Endothelial cell of umbilical vein (primary cell): Measurements from ENCODE around the gene ICE2.

Source experiments
- POLR2A ChIP-seq: IDR thresholded peaks from 2 replicates; pipeline ENCODE4 v1.6.1; 2012; ENCODE audit warnings: low read depth, mild to moderate bottlenecking, control low read depth, low read length
- POLR2AphosphoS5 ChIP-seq: IDR thresholded peaks from 2 replicates; pipeline ENCODE4 v1.6.1; 2012; ENCODE audit warnings: low read depth, mild to moderate bottlenecking, control low read depth, low read length, moderate library complexity; ENCODE audit not compliant: insufficient read depth
- TF ChIP-seq, protein P1 (sequence below), 2 donors: IDR thresholded peaks; 1 replicate in 1 of 2; 2 replicates in 1 of 2; pipeline ENCODE4 v1.5.1; 2011; ENCODE audit warnings: low read length in 2 of 2, mild to moderate bottlenecking in 2 of 2, moderate library complexity in 2 of 2, control low read depth in 1 of 2, inconsistent platforms in 1 of 2, low read depth in 1 of 2; ENCODE audit not compliant: insufficient read depth in 1 of 2; ENCODE audit errors: extremely low read depth in 1 of 2
- TF ChIP-seq, protein P2 (sequence below): IDR thresholded peaks from 2 replicates; pipeline ENCODE4 v1.6.1; 2011; ENCODE audit not compliant: insufficient read depth, insufficient read length

DNA sequence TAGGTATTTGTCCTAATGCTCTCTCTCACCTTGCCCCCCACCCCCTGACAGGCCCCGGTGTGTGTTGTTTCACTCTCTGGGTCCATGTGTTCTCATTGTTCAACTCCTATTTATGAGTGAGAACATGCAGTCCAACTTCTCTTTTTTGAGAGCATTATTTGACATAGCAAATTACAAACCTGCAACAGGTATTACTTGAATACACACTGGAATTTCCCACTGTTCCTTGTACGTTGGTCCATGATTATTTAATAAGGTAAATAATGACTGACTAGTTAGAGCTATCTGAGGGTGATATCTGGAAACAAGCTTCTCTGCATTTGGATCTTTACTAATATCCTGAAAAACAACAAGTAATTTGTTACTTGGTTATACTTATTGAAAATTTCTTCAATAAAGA is 24.1 kb downstream of the ICE2 start:
- TF ChIP-seq, protein P1, sequence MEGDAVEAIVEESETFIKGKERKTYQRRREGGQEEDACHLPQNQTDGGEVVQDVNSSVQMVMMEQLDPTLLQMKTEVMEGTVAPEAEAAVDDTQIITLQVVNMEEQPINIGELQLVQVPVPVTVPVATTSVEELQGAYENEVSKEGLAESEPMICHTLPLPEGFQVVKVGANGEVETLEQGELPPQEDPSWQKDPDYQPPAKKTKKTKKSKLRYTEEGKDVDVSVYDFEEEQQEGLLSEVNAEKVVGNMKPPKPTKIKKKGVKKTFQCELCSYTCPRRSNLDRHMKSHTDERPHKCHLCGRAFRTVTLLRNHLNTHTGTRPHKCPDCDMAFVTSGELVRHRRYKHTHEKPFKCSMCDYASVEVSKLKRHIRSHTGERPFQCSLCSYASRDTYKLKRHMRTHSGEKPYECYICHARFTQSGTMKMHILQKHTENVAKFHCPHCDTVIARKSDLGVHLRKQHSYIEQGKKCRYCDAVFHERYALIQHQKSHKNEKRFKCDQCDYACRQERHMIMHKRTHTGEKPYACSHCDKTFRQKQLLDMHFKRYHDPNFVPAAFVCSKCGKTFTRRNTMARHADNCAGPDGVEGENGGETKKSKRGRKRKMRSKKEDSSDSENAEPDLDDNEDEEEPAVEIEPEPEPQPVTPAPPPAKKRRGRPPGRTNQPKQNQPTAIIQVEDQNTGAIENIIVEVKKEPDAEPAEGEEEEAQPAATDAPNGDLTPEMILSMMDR (IDR thresholded peaks at IDR 0.05; ENCODE audit: extremely low read depth in 1 of 2, insufficient read depth in 1 of 2, low read depth in 1 of 2, low read length in 2 of 2): no peak
- TF ChIP-seq POLR2A (no peak), POLR2AphosphoS5 (no peak)
- TF ChIP-seq, protein P2, sequence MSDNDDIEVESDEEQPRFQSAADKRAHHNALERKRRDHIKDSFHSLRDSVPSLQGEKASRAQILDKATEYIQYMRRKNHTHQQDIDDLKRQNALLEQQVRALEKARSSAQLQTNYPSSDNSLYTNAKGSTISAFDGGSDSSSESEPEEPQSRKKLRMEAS: no peak
